Hypothalamus (tissue), 51 donors: ENCODE data around the gene RILPL2.
A peak's percentile ranks its signal among the peaks of the same experiment; 100 is the strongest.
"Not testable (repeated sequence)": the region's sequence is repeated elsewhere in the genome, so short reads cannot be mapped to it uniquely, and the experiment has no call there.

Source experiments
- DNase-seq, 51 donors: peaks; one replicate each; lab custom pipeline; 2025; lab: John Stamatoyannopoulos, UW

RILPL2 gene

DNA sequence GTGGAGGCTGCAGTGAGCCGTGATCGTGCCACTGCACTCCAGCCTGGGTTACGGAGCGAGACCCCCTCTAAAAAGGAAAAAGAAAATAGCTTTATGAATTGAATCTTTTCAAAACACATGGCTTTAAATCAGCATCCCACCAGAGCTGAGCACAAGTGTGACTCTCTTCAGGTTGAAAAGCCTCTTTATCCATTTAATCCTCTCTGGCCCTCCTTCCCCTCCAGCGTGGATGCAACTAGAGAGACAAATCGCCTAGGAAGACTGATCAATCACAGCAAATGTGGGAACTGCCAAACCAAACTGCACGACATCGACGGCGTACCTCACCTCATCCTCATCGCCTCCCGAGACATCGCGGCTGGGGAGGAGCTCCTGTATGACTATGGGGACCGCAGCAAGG, 29.2 kb downstream of the RILPL2 start:
- DNase-seq: not testable (repeated sequence)

DNA sequence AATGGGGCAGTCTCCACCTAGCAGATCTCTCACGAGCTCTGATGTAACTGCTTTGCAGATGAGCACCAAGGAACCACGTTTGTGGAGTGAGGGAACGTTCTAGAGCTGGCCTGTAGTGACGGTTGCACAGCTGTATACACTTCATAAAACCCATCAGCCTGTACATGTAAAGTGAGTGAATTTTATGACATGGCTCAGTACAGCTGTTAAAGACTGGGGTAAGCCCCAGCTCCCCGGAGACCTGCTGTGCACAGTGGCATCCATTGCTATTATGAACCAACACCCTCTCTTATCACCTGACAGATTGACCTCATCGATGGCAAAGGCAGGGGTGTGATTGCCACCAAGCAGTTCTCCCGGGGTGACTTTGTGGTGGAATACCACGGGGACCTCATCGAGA, 31.9 kb downstream of the RILPL2 start:
- no peak for DNase-seq

DNA sequence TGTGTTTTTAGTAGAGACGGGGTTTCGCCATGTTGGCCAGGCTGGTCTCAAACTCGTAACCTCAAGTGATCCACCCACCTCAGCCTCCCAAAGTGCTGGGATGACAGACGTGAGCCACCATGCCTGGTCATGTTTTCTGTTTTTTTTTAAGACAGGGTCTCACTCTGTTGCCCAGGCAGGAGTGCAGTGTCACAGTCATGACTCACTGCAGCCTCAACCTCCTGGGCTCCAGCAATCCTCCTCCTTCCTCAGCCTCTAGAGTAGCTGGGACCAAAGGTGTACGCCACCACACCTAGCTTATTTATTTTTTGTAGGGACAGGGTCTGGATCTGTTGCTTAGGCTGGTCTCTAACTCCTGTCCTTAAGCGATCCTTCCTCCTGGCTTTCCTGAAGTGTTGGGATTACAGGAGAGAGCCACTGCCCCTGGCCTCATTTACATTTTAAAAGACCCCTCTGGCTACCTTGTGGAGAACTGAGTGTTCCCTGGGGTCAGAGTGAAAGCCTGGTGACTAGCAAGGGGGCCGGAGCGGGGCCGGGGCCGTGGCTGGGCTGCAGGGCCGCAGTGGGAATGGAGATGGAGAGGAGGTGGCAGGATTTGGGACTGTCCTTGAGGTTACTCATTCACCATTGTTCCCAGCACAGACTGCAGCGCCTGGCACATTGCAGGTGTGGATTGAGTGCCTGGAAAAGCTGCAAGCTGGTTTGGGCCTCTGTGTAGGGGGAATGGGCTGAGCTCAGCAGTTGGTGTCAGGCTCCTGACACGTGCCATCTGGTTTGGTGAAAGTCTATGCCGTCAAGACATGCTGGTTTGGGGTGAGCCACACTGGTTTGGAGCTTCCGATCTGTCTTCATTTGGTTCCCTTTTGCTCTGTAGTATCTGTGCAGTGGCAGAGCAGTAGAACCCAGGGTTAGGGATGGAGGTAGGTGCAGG, 34.5 kb downstream of the RILPL2 start:
- DNase-seq: no peak

DNA sequence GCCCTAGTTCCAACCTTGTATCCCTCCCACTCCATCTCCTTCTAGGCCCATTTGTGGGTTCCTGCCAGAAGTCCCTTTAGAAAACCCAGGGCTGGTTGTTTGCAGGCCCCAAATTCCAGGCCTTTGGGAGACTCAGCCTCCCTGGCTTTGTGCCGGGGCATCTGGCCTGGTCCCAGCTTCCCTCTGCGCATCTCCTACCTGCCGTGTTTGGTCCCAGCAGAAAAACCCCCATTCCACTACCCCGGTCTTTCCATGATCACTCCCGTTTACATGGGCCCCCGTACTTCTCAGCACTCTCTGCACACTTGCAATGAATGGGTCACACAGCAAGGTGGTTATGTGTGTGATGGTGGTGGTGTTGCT, 37.2 kb downstream of the RILPL2 start:
- peak in 1 of 51 donors; percentile 49 for DNase-seq

DNA sequence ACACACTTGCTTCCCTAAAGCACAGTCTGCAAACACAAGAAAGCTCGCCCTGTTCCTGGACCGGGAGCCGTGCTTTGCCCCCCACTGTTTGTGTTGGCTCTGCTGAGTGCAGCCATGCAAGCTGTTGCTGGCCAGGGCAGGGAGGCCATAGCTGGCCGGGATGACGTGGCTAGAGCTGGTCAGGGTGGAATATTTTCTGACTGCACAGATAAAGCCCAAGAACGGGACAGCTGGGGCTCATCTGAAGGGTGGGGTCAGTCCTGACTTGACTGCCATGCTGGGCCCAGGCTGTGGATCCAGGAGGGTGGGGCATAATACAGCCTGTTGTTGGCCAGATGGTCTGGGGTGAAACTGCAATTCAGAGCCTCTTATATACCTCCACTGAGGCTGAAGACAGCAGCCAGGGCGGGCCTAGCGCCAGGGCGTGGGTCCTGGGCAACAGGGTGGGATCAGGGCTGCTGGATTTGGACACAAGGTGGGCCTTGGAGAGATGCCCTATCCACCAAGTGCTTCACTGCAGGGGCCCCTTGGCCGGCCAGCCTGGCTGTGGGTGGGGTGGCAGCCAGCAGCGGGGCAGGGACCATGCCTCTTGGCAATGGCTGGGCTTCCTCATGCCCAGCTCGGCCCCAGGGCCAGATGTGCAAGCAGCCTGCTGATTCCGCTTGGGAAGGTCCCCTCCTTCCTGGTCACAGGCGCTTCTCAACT, 37.8 kb downstream of the RILPL2 start:
- peak in 34 of 51 donors; percentile 11 to 62 (median 36) for DNase-seq

DNA sequence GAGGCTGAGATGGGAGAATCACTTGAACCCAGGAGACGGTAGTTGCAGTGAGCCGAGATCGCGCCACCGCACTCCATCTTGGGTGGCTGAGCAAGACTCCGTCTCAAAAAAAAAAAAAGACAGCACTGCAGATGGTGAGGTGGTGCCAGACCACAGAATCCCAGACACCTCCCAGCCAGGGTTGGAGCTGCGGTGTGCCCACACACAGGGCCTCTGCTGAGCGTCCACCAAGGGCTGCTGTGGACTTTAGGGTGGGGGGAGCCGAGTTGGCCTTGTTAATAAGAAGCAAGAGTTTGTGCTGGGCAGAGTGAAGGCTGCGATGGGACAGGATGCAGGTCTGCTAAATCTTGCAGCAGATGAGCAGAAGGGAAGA, 38.3 kb downstream of the RILPL2 start:
- DNase-seq: no peak

DNA sequence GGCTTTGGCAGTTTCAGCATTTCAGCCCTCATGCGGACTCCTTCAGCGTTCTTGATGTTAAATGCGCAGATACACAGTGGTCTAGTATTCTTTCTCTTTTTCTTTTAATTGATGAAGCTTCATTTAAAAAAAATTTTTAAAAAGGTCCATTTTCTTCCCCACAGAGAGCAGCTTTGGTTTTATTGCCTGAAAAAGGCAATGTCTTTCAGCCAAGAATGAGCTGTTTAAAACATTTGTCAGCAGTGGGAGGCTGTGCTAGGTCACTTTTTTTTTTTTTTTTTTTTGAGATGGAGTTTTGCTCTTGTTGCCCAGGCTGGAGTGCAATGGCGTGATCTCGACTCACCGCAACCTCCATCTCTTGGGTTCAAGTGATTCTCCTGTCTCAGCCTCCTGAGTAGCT, 39.1 kb downstream of the RILPL2 start:
- no peak for DNase-seq

DNA sequence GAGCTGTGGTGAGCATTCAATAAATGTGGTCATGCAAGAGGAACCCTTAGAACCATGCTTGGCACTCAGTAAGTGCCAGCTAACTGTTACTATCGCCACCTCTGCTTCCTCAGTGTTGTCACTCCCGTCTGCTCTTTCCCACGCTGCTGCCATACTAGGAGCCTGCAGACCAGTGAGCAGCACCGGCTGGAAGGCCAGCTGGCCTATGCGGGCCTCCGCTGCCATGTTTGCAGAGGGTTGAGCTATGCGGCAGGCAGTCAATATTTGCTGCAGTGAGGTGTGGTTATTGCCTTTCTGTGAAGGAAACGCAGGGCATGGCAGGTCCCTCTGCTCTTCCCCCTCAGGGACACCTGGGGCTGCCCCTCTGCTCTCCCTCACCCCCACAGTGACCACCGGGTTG, 39.5 kb downstream of the RILPL2 start:
- no peak for DNase-seq

DNA sequence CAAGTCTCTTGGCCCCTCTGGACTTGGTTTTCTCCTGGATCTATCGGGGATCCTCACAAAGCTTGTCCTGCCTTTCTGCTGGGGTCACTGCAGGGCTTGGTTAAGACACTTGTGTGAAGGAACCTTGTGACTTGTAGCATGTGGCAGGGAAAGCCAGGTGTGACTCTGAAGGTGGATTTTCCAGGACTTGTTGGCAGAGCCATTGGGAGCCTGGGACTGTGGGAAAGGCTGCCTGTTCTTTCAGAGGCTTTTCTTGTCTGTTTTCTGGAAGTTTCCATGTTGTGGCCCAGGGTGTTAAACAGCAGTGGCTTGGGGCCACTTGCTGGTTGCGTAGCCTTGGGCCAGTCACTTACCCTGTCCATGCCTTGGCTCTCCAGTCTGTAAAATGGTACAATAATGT, 39.9 kb downstream of the RILPL2 start:
- DNase-seq: no peak

DNA sequence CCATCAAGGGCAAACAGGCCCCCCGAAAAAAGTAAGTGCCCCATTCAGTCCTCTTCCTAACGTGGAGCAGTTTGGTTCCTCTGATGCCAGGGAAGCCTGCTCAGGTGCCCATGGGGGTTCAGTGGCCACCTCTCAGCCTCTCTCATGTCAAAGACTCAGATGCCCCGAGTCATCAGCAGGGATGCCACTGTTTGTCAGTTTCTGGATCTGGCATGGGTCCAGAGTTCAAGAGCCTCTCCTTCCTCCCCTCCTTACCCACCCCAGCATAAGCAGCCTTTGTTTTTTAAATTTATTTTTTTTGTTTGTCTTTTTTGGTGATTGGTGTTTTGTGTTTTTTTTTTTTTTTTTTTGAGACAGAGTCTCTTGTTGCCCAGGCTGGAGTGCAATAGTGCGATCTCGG, 41.2 kb downstream of the RILPL2 start:
- peak in 1 of 51 donors; percentile 5 for DNase-seq

DNA sequence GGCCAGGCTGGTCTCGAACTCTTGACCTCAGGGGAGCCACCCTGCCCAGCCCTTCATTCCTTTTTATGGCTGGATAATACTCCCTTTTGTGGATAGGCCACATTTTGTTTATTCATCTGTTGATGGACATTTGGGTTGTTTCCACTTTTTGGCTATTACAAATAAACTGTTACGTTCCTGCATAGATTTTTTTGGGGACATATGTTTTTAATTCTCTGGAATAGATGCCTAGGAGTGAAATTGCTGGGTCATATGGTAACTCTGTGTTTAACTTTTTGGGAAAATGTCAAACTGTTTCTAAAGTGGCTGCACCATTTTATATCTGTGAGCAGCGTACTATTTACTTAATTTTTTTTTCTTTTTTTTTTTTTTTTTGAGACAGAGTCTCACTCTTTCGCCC, 42.7 kb downstream of the RILPL2 start:
- DNase-seq: no peak

DNA sequence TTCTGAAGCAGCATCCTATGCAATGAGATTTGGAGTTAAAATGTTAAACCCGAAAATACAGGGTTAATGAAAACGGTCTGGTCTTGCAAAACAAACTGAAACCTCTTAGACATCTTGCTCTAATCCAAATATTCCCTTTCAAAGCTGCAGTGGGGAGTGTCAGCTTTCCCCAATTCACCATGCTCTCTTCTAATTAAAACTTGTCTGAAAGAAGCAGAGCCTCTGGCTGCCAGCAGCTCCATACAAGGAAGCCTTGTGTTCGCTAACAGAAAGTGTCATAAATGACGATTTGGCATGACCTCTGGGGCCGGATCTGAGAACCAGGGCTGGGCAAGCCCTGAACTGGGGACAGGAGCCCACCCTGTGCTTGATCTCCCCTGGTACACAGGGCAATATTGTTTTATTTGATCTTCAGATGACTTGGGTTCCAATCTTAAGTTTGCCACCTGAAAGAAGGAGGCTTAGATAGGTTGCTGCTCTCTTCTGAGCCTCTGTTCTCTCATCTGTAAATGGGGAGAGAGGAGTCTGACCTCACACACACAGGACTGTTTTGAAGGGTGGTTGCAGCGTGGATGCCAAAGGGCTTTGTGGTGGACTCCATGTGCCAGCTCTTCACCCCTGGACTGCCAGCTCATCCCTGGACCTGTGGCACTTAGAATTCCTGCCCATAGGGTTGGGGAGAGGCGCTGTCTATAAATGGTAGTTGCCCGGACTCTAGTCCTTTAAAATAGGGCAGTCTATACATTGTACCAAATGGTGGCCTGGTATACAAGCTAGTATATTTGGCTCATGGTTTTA, 44.7 kb downstream of the RILPL2 start:
- peak in 10 of 51 donors; percentile 3 to 49 (median 15) for DNase-seq

DNA sequence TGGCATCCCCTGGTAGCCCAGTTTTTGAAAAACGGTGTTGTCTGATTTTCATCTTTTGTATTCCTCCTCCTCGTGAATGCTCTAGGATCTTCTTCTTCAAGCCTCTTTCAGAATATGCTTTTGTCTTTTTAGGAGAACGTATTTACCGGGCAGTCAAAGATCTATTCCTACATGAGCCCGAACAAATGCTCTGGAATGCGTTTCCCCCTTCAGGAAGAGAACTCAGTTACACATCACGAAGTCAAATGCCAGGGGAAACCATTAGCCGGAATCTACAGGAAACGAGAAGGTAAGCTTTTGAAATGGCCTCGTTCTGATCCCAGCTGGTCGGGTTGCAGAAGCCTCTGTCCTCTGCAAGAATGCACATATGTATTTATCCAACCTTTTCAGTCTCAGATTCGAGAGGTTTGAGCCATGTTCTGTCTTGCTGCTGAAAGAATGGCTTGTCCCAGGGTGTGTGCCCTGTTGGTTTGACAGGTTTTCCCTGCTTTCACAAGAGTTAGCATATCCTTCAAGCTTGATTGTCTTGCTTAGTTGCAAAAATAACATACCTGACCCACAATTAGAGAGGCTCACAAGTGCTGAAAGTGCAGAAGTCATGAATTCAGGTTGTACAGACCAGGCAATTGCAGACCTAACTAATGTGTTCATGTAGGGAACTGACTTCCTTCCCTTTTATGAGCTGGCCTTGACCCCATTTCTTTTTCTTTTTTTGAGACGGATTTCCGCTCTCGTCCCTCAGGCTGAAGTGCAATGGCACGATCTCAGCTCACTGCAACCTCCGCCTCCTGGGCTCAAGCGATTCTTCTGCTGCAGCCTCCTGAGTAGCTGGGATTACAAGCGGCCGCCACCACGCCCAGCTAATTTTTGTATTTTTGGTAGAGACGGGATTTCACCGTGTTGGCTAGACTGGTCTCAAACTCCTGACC, 45.7 kb downstream of the RILPL2 start:
- DNase-seq: peak in 1 of 51 donors; percentile 23

DNA sequence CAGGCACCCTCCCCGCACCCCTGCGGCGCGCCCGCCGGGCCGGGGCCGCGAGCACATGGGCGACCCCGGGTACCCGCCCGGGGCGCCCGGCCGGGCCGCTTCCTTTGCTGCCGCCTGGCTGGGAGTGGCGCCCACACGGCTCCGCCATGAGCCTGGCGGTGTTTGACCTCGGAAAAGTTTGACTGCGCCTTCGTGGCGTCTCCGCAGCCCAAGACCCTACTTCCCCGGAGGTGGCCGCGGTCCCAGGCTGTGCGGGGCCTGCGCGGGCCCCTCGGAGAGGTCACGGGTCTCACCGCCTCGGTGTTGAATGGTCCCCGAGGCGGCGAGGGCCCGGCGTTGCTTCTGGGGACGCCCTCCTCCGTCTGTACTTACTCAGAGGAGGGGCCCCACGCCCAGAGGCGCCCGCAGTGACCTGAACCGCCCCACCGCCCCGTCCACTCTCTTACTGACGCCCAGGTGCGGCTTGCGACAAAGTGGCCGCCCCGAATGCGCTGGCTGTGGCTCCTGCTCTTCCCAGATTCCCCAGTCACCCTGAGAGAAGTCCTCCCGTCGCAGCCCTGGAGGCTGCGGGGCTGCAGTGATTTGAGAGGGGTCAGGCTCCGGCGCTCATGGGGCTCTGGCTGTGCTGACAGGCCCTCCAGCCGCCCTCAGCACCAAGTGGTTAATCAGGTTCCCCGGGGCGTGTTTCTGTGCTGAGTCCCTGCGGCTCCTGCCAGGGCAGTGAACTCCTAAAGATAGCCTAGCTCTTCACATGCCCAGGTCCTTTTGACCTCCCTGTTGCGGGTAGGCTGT, 46.7 kb downstream of the RILPL2 start:
- DNase-seq: peak in 14 of 51 donors; percentile 10 to 42 (median 22)

DNA sequence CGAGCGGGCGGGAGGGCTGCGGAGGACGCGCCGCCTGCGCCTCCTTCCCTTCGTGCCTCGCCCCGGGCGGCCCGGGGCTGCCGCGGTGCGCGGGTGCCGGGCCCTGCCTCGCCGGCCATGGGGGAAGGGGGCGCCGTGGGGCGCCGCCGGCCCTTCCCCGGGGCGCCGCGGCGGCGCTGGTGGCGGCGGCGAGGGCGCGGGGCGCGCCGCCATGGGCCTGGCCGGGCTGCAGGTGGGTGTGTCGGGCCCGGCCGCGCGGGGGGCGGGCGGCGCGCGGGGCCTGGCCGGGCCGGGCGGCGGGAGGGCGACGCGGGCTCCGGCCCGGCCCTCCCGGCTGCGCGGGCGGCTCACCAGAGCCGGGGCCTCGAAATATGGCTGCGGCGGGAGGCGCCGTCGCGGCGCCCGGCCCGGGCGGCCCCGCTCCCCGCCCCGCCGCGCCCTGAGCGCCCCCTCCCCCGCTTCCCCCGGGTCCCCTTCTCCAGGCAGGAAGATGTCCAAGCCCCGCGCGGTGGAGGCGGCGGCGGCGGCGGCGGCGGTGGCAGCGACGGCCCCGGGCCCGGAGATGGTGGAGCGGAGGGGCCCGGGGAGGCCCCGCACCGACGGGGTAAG, 47.4 kb downstream of the RILPL2 start:
- DNase-seq: peak in 1 of 51 donors; percentile 42

DNA sequence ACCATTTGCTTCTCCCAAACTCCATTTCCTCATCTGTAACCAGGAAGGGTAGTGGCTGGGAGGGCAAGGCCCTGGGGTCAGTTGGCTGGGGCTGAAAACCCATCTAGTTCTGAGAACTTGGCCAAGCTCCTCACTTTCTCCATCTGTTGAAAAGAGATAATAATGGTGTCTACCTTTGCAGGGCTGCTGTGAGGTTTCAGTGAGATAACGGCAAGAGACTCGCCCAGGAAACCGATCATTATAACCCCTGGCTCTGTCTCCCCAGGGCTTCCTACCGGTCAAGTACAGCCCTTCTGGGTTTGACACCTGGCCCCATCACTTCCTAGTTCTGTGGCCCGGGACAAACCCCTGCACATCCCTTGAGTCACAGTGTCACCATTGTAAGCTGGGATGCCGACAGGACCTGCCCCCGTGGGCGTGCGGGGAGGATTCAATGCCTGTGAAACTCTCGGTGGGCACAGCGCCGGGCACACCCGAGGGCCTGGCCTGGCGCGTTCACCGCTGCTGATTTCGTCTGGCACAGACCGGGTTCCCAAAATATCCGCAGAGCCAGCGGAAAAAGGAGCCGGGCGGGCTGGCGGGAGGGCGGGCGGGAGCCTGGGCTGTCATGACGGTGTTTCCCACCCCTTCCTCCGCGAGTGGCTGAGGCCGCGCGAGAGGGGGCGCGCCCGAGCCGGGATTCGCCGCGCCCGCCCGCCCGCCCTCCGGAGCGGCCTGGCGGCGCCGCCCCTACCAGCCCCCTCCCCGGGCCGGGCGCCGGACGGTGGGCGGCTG, 48.1 kb downstream of the RILPL2 start:
- DNase-seq: peak; percentile 13 to 86 (median 69)

DNA sequence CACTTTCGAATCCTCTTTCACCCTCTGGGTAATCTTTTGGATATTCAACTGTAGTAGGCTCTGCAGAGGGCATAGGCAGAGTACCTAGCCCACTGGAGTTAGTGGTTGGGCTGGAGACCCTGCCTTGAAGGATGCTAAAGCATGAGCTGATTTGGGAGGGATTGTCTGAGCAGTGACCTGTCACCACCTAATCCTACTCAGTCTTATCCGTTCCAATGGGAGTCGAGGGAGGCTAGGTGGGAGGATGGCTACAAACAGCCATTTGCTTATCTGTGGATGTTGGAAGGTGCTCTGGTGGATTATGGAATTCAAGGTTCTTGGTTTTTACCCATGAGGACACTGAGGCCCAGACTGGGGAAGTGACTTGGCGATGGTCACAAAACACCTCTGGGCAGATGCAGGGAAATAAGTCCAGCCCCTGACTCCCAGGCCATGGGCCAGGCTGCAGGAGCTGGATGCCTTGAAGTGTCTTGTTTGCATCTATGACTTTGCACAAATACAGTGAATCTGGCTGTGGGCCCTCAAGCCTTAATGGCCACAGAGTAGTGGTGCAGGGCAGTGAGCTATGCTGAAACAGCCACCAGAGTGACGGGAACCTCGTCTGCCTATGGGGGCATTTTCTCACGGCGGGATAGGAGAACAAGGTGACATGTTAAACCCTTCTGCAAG, 48.8 kb downstream of the RILPL2 start:
- DNase-seq: peak in 1 of 51 donors; percentile 21
